PC-3 (cell line): Measurements from ENCODE around the gene SH3PXD2A. TPM values are rescaled to one million over a fixed set of nuclear protein-coding genes. Genes with fewer than 3 reads are reported as not detected.

Source experiments
- ATAC-seq: fragments of 200-7000 bp; cut with Tn5 transposase; 2 replicates; pipeline ENCODE4 v1.9.1; 2020; ENCODE audit warnings: mild to moderate bottlenecking, moderate library complexity
- BruUV-seq: library from RNA; stranded (reverse); fragments of 400-500 nt; replicated peaks from 2 replicates; lab custom pipeline; 2021; lab: Mats Ljungman, UMichigan
- CTCF ChIA-PET: fragments of 300-600 bp; sonication (Branson Sonifier 250); formaldehyde crosslinking; loops from one replicate; lab custom pipeline; 2022; ENCODE audit warnings: antibody characterized with exemption; lab: Charles Lee
- POLR2A ChIA-PET: fragments of 300-600 bp; sonication (Branson Sonifier 250); formaldehyde crosslinking; loops from one replicate; lab custom pipeline; 2022; ENCODE audit warnings: antibody characterized with exemption; ENCODE audit not compliant: unreplicated experiment; lab: Charles Lee
- DNase-seq: peaks from one replicate; pipeline ENCODE4 v3.0.0-alpha.2; 2015
- H2AFZ ChIP-seq: fragments of 300-600 bp; sonication (generic); 2 replicates; pipeline ENCODE4 v1.6.0; 2016; ENCODE audit warnings: antibody characterized with exemption, low read length
- H3F3A ChIP-seq: fragments of 300-600 bp; sonication (generic); one replicate; pipeline ENCODE4 v1.6.0; 2017; ENCODE audit warnings: antibody characterized with exemption, low read length, control low read depth, mild to moderate bottlenecking; ENCODE audit not compliant: unreplicated experiment
- H3K27ac ChIP-seq: fragments of 300-600 bp; sonication (generic); 2 replicates; pipeline ENCODE4 v1.5.1; 2016; ENCODE audit warnings: mild to moderate bottlenecking, low read length
- H3K27me3 ChIP-seq: fragments of 300-600 bp; sonication (generic); 2 replicates; pipeline ENCODE4 v1.6.1; 2016; ENCODE audit warnings: low read length, mixed read lengths
- H3K36me3 ChIP-seq: fragments of 300-600 bp; sonication (generic); 2 replicates; pipeline ENCODE4 v1.6.1; 2016; ENCODE audit warnings: low read depth, mixed run types, low read length, mixed read lengths
- H3K4me1 ChIP-seq: fragments of 300-600 bp; sonication (generic); 2 replicates; pipeline ENCODE4 v1.5.1; 2016; ENCODE audit warnings: low read length; ENCODE audit not compliant: insufficient read depth
- H3K4me2 ChIP-seq: fragments of 300-600 bp; sonication (generic); 2 replicates; pipeline ENCODE4 v1.6.0; 2016; ENCODE audit warnings: low read length
- H3K4me3 ChIP-seq: fragments of 300-600 bp; sonication (generic); 2 replicates; pipeline ENCODE4 v1.5.1; 2016; ENCODE audit warnings: mild to moderate bottlenecking, low read length, mixed read lengths
- H3K79me2 ChIP-seq: fragments of 300-600 bp; sonication (generic); 2 replicates; pipeline ENCODE4 v1.6.1; 2017; ENCODE audit warnings: low read length, mixed read lengths
- H3K9ac ChIP-seq: fragments of 300-600 bp; sonication (generic); 2 replicates; pipeline ENCODE4 v1.6.0; 2016; ENCODE audit warnings: mild to moderate bottlenecking, low read length
- H3K9me2 ChIP-seq: fragments of 300-600 bp; sonication (generic); replicated peaks from 2 replicates; pipeline ENCODE4 v1.6.1; 2016; ENCODE audit warnings: mixed run types, low read length, mixed read lengths
- H3K9me3 ChIP-seq: fragments of 300-600 bp; sonication (generic); 2 replicates; pipeline ENCODE4 v1.6.1; 2016; ENCODE audit warnings: low read length, mixed read lengths
- H4K20me1 ChIP-seq: fragments of 300-600 bp; sonication (generic); 2 replicates; pipeline ENCODE4 v1.6.1; 2016; ENCODE audit warnings: low read length, mixed read lengths
- EZH2 ChIP-seq: fragments of 300-600 bp; sonication (generic); IDR thresholded peaks from one replicate; pipeline ENCODE4 v1.6.1; 2017; ENCODE audit warnings: antibody characterized with exemption, mild to moderate bottlenecking, low read length; ENCODE audit not compliant: unreplicated experiment
- EZH2phosphoT487 ChIP-seq: fragments of 300-600 bp; sonication (generic); IDR thresholded peaks from 2 replicates; pipeline ENCODE4 v1.6.1; 2018; ENCODE audit warnings: mild to moderate bottlenecking, antibody characterized with exemption, low read length, borderline replicate concordance
- intact Hi-C: fragments of 100-400 bp; cut with micrococcal nuclease; formaldehyde crosslinking; loops from 2 replicates; pipeline ENCODE4 v1.9.0; 2023
- total RNA-seq: library from RNA; depleted of rRNA; stranded (reverse); fragments of >200 nt; gene quantifications from 2 replicates; pipeline ENCODE4 v1.2.3, GENCODE V29; 2014
- TF ChIP-seq, protein P1 (sequence below): fragments of 300-600 bp; sonication (generic); conservative IDR thresholded peaks from 2 replicates; pipeline ENCODE4 v1.5.1; 2017; ENCODE audit warnings: antibody characterized with exemption, low read depth, mild to moderate bottlenecking, low read length

The SH3PXD2A gene
- total RNA-seq, 1 experiment from 2014 or later: 3.4 TPM

DNA sequence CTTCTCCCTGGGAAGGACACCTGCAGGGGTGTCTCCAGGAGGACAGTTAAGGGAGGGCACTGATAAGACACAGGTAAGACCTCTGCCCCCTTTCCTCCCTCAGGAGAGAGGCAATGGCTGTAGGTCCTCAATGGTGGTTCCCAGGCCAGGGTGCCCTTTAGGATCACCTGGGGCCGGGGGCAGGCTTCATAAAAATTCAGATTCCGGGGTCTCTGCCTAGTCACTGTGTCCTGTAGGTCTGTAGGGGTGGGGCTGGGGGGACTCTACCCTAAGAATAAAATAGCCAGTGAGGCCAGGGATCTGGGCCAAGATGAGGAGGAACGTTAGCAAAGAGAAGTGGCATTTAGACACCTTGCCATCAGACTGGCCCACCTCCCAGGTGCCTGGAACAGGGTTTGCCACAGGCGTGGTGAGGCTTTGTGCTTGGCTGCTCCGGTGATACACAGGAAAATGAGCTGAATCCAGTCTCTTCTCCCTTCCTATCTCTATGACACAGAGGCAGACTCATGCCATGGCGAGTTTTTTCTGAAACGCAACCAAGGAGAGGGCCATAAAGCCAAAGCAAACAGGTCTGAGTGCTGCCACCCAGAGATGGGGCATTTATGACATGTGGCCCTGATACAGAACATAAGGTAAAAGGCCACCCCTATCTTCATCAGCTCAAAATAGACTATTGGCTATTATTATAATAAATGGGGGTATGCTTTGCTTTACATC is 52.6 kb downstream of the SH3PXD2A start:
- Histone ChIP-seq H3K4me1 (peaks cover 17% of the 10 kb centered on the region), H3K27me3 (no peaks in the 10 kb centered on the region), H3K9ac (no peak overlapping the region), H4K20me1 (no peaks in the 10 kb centered on the region), H3K9me3 (no peaks in the 10 kb centered on the region), H2AFZ (no peak overlapping the region), H3K4me2 (no peak overlapping the region), H3K36me3 (no peaks in the 10 kb centered on the region), H3K27ac (no peak overlapping the region), H3K9me2 (no peaks in the 10 kb centered on the region), H3K4me3 (no peak overlapping the region), H3K79me2 (no peaks in the 10 kb centered on the region), H3F3A (no peaks in the 10 kb centered on the region)
- no peak for TF ChIP-seq EZH2
- no TSS peak for BruUV-seq
- POLR2A ChIA-PET: no interaction called here
- CTCF ChIA-PET: interaction anchor here (0.7 kb wide), 1 partner anchor 21 kb away, joined by 4 read pairs; no protein-coding TSS in a partner anchor
- intact Hi-C loops: no loop called here
- DNase-seq (no peak), ATAC-seq (no peak)

DNA sequence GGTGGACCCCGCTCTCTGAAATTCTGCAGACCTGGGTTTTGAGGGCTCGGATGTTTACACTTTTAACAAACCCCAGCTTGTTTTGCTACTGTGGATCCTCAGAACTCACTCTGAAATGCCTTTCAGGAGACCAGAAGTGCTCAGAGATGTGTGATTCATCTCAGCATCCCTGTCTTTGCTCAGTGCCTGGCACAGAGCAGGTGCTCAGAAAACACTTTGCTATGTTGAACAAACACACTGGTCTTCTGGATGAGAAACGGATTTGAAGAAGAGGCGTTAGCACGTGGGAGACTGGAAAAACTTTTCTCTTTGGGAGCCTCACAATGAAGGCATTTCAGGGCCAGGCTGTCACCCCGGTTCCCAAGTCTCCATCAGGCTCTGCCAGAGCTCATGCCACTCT is 53.3 kb downstream of the SH3PXD2A start:
- Histone ChIP-seq H3K9me2 (no peaks in the 10 kb centered on the region), H3K4me3 (no peak overlapping the region), H3K27ac (no peak overlapping the region), H3K4me1 (peaks cover 17% of the 10 kb centered on the region), H3F3A (no peaks in the 10 kb centered on the region), H2AFZ (no peak overlapping the region), H3K9ac (no peak overlapping the region), H3K36me3 (no peaks in the 10 kb centered on the region), H4K20me1 (no peaks in the 10 kb centered on the region), H3K4me2 (no peak overlapping the region), H3K9me3 (no peaks in the 10 kb centered on the region), H3K79me2 (no peaks in the 10 kb centered on the region), H3K27me3 (no peaks in the 10 kb centered on the region)
- TF ChIP-seq, protein P1, sequence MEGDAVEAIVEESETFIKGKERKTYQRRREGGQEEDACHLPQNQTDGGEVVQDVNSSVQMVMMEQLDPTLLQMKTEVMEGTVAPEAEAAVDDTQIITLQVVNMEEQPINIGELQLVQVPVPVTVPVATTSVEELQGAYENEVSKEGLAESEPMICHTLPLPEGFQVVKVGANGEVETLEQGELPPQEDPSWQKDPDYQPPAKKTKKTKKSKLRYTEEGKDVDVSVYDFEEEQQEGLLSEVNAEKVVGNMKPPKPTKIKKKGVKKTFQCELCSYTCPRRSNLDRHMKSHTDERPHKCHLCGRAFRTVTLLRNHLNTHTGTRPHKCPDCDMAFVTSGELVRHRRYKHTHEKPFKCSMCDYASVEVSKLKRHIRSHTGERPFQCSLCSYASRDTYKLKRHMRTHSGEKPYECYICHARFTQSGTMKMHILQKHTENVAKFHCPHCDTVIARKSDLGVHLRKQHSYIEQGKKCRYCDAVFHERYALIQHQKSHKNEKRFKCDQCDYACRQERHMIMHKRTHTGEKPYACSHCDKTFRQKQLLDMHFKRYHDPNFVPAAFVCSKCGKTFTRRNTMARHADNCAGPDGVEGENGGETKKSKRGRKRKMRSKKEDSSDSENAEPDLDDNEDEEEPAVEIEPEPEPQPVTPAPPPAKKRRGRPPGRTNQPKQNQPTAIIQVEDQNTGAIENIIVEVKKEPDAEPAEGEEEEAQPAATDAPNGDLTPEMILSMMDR: no peak
- TF ChIP-seq EZH2 (no peak), EZH2phosphoT487 (no peak)
- ATAC-seq (no peak), DNase-seq (no peak)
- POLR2A ChIA-PET: no interaction called here
- CTCF ChIA-PET: interaction anchor here (0.9 kb wide), 1 partner anchor 26 kb away, joined by 4 read pairs; no protein-coding TSS in a partner anchor
- intact Hi-C loops: no loop called here
- BruUV-seq: no TSS peak

DNA sequence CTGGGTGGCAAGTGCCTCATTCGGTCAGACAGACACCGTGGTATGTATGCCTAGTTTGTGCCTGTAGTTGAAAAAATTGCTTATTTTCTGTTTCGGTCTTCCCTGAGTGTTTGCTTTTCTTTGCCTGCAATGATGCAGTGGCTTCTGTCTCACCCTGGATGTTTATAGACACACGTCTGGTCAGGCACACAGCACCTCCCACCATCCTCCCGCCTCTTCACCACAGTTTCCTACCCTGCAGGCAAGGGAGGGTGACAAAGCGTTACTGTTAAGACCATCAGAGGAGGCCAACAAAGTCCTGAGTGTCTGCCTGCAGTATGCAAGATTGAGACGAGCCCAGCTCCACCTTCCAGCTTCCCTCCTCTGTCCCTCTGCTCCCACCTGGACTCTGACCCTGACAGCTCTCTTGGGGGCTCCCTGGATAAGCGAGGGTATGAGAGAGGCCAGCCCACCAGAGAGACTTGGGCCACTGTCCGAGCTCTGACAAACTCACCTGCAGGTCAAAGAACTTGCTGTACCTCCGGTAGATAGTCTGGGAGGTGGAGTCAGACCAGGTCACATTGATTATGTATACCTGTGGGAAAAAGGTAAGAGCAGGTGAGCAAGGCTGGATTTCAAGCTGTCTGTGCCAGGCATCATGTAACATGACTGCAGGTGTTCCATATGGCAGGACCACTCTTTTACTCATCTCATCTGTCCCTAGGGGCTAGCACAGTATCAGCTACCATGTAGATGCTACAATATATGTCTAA is 54.4 kb downstream of the SH3PXD2A start:
- TF ChIP-seq EZH2phosphoT487 (no peak), EZH2 (no peak)
- TF ChIP-seq, protein P1: no peak
- Histone ChIP-seq H3K79me2 (no peaks in the 10 kb centered on the region), H3K9ac (no peak overlapping the region), H3K4me3 (no peak overlapping the region), H3K27me3 (no peaks in the 10 kb centered on the region), H3K27ac (peak overlapping the region; percentile 52), H2AFZ (no peak overlapping the region), H3K4me1 (peaks cover 17% of the 10 kb centered on the region), H3K36me3 (no peaks in the 10 kb centered on the region), H3K9me3 (no peaks in the 10 kb centered on the region), H3F3A (no peaks in the 10 kb centered on the region), H3K4me2 (peak overlapping the region; percentile 55; the same call in 1 of the 2 replicates), H3K9me2 (no peaks in the 10 kb centered on the region), H4K20me1 (no peaks in the 10 kb centered on the region)
- DNase-seq (peak; percentile 75), ATAC-seq (peak; percentile 94)
- BruUV-seq: no TSS peak
- intact Hi-C loops: no loop called here
- ChIA-PET CTCF (no interaction called here), POLR2A (no interaction called here)
